ENCODE measurements around the gene PBLD. TPM values are rescaled to one million over a fixed set of nuclear protein-coding genes. Genes with fewer than 3 reads are reported as not detected.
"Not testable (repeated sequence)": the region's sequence is repeated elsewhere in the genome, so short reads cannot be mapped to it uniquely, and the experiment has no call there.

PBLD gene
- total RNA-seq, 1 experiment from 2014 or later = 3.5 TPM

- Mint-ChIP-seq H3K36me3 (ENCODE audit: insufficient read depth in 1 of 3, low read depth in 3 of 3) (peaks cover 14 to 27% (median 19%) of the 10 kb centered on the region in 3 experiments), H3K4me3 (no peak overlapping the region), H3K27ac (no peak overlapping the region), H3K9me3 (peaks cover 30 to 38% of the 10 kb centered on the region in 2 experiments), H3K4me1 (no peaks in the 10 kb centered on the region), H3K27me3 (ENCODE audit: low read depth) (peaks cover 1% of the 10 kb centered on the region; the same call in 1 of the 2 replicates)
- H3K14ac ChIP-seq (ENCODE audit: insufficient read depth, low read length) = no peak overlapping the region
- no peak overlapping the region for H2AK5ac ChIP-seq (ENCODE audit: insufficient read length, low read length)
- H2BK20ac ChIP-seq (ENCODE audit: low read depth, low read length, poor library complexity, severe bottlenecking) = no peak overlapping the region
- H3K9me3 ChIP-seq (ENCODE audit: control insufficient read depth, low read depth, low read length) = peaks cover 7% of the 10 kb centered on the region
- H3K4me2 ChIP-seq (ENCODE audit: insufficient read depth, insufficient read length, low read length) = no peak overlapping the region
- no peak overlapping the region for H4K91ac ChIP-seq (ENCODE audit: insufficient read length, low read depth, low read length)
- no peak overlapping the region for H4K5ac ChIP-seq (ENCODE audit: insufficient read length, low read depth, low read length)
- H3K4me1 ChIP-seq (ENCODE audit: insufficient read depth, low read length) = no peaks in the 10 kb centered on the region
- H3K18ac ChIP-seq (ENCODE audit: insufficient read length, low read depth, low read length) = no peak overlapping the region
- H3K23ac ChIP-seq (ENCODE audit: insufficient read length, low read depth, low read length) = no peak overlapping the region
- H3K79me2 ChIP-seq (ENCODE audit: insufficient read depth, low read length) = no peaks in the 10 kb centered on the region
- H2BK120ac ChIP-seq (ENCODE audit: low read depth, low read length, poor library complexity, severe bottlenecking) = no peak overlapping the region
- H4K20me1 ChIP-seq (ENCODE audit: control insufficient read depth, insufficient read depth, insufficient read length) = no peaks in the 10 kb centered on the region
- no peak for DNase-seq
- H3K4ac ChIP-seq (ENCODE audit: low read depth, low read length) = no peak overlapping the region
- H3K79me1 ChIP-seq (ENCODE audit: insufficient read depth, low read depth, low read length, poor library complexity, severe bottlenecking) = no peaks in the 10 kb centered on the region
- no peak overlapping the region for H2AFZ ChIP-seq (ENCODE audit: low read length)
- H2BK12ac ChIP-seq (ENCODE audit: insufficient read length, low read depth, low read length) = no peak overlapping the region
- WGBS (ENCODE audit: extremely low coverage, insufficient read length, low lambda C conversion rate) = no CpG with 5 or more reads among the region's 4 CpGs
- TF ChIP-seq, protein P1, sequence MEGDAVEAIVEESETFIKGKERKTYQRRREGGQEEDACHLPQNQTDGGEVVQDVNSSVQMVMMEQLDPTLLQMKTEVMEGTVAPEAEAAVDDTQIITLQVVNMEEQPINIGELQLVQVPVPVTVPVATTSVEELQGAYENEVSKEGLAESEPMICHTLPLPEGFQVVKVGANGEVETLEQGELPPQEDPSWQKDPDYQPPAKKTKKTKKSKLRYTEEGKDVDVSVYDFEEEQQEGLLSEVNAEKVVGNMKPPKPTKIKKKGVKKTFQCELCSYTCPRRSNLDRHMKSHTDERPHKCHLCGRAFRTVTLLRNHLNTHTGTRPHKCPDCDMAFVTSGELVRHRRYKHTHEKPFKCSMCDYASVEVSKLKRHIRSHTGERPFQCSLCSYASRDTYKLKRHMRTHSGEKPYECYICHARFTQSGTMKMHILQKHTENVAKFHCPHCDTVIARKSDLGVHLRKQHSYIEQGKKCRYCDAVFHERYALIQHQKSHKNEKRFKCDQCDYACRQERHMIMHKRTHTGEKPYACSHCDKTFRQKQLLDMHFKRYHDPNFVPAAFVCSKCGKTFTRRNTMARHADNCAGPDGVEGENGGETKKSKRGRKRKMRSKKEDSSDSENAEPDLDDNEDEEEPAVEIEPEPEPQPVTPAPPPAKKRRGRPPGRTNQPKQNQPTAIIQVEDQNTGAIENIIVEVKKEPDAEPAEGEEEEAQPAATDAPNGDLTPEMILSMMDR (conservative IDR thresholded peaks at IDR 0.05) = no peak
- no peak overlapping the region for H3T11ph ChIP-seq (ENCODE audit: low read length)
- no peak overlapping the region for H2BK15ac ChIP-seq (ENCODE audit: low read depth, low read length)
- H3K56ac ChIP-seq (ENCODE audit: insufficient read length, low read depth, low read length) = no peak overlapping the region
- no peaks in the 10 kb centered on the region for H3K23me2 ChIP-seq (ENCODE audit: insufficient read length, low read depth, low read length, poor library complexity, severe bottlenecking)
- no peak overlapping the region for H2BK5ac ChIP-seq (ENCODE audit: insufficient read length, low read length)
- H3K27ac ChIP-seq (ENCODE audit: insufficient read length, low read depth, low read length) = no peak overlapping the region
- H4K8ac ChIP-seq (replicated peaks; ENCODE audit: insufficient read length, low read depth, low read length) = no peak overlapping the region
- no peak overlapping the region for H3K9ac ChIP-seq (ENCODE audit: extremely low read depth, insufficient read length, low read length)
- H3K27me3 ChIP-seq (ENCODE audit: insufficient read depth, low read length) = no peaks in the 10 kb centered on the region
Observed at GRCh38 chr10:68280758-68281157, 52.0 kb downstream of the PBLD start.

- H4K8ac ChIP-seq (replicated peaks; ENCODE audit: insufficient read length, low read depth, low read length); H3K9me3 ChIP-seq (ENCODE audit: control insufficient read depth, low read depth, low read length); H3T11ph ChIP-seq (ENCODE audit: low read length); H2AK5ac ChIP-seq (ENCODE audit: insufficient read length, low read length); H2BK12ac ChIP-seq (ENCODE audit: insufficient read length, low read depth, low read length); H4K5ac ChIP-seq (ENCODE audit: insufficient read length, low read depth, low read length); H3K23ac ChIP-seq (ENCODE audit: insufficient read length, low read depth, low read length); H4K20me1 ChIP-seq (ENCODE audit: control insufficient read depth, insufficient read depth, insufficient read length); H2BK20ac ChIP-seq (ENCODE audit: low read depth, low read length, poor library complexity, severe bottlenecking); H3K79me2 ChIP-seq (ENCODE audit: insufficient read depth, low read length); H4K91ac ChIP-seq (ENCODE audit: insufficient read length, low read depth, low read length); H3K14ac ChIP-seq (ENCODE audit: insufficient read depth, low read length); H3K23me2 ChIP-seq (ENCODE audit: insufficient read length, low read depth, low read length, poor library complexity, severe bottlenecking); H3K27ac Mint-ChIP-seq; H3K4me1 ChIP-seq (ENCODE audit: insufficient read depth, low read length); H3K27ac ChIP-seq (ENCODE audit: insufficient read length, low read depth, low read length); H3K27me3 ChIP-seq (ENCODE audit: insufficient read depth, low read length); DNase-seq; H3K56ac ChIP-seq (ENCODE audit: insufficient read length, low read depth, low read length); H3K4me1 Mint-ChIP-seq; H3K4me2 ChIP-seq (ENCODE audit: insufficient read depth, insufficient read length, low read length); H3K27me3 Mint-ChIP-seq (ENCODE audit: low read depth); H2BK120ac ChIP-seq (ENCODE audit: low read depth, low read length, poor library complexity, severe bottlenecking); H2BK15ac ChIP-seq (ENCODE audit: low read depth, low read length); H2AFZ ChIP-seq (ENCODE audit: low read length); H3K9ac ChIP-seq (ENCODE audit: extremely low read depth, insufficient read length, low read length); H3K79me1 ChIP-seq (ENCODE audit: insufficient read depth, low read depth, low read length, poor library complexity, severe bottlenecking); H3K4me3 Mint-ChIP-seq; H3K18ac ChIP-seq (ENCODE audit: insufficient read length, low read depth, low read length); H3K4ac ChIP-seq (ENCODE audit: low read depth, low read length); H2BK5ac ChIP-seq (ENCODE audit: insufficient read length, low read length): not testable (repeated sequence)
- WGBS (ENCODE audit: extremely low coverage, insufficient read length, low lambda C conversion rate) = no CpG with 5 or more reads among the region's 70 CpGs
- Mint-ChIP-seq H3K36me3 (ENCODE audit: insufficient read depth in 1 of 3, low read depth in 3 of 3) (peaks cover 14 to 27% (median 19%) of the 10 kb centered on the region in 3 experiments), H3K9me3 (peaks cover 30 to 38% of the 10 kb centered on the region in 2 experiments)
Observed at GRCh38 chr10:68278906-68279753, 53.6 kb downstream of the PBLD start.
